ENCODE data around the gene TBC1D10A.

Gene TBC1D10A

GRCh38 chr22:30250039-30250565, 76.6 kb downstream of the TBC1D10A start:
- H3K27ac Mint-ChIP-seq, result no peak overlapping the region
- H3K4me3 Mint-ChIP-seq, result no peak overlapping the region
- peaks cover 10% of the 10 kb centered on the region for H3K36me3 Mint-ChIP-seq

GRCh38 chr22:30249049-30250038, 77.4 kb downstream of the TBC1D10A start:
- H3K27ac Mint-ChIP-seq, result no peak overlapping the region
- DNase-seq, result no peak
- H3K36me3 Mint-ChIP-seq, result peaks cover 17% of the 10 kb centered on the region
- H3K27me3 Mint-ChIP-seq, result no peaks in the 10 kb centered on the region
- no peaks in the 10 kb centered on the region for H3K9me3 Mint-ChIP-seq
- H3K4me3 Mint-ChIP-seq, result no peak overlapping the region
- CTCF ChIA-PET, result interaction anchor here (1.2 to 1.8 kb wide), 3 partner anchors 133 to 141 kb away, joined by 5 read pairs; no protein-coding TSS in a partner anchor
- H3K4me1 Mint-ChIP-seq, result peaks cover 74% of the 10 kb centered on the region

More at GRCh38 chr22:30250039-30250565, 76.6 kb downstream of the TBC1D10A start:
- no peak for DNase-seq
- H3K27me3 Mint-ChIP-seq, result no peaks in the 10 kb centered on the region
- CTCF ChIA-PET, result interaction anchor here (1.3 to 1.7 kb wide), 2 partner anchors 134 to 141 kb away, joined by 5 to 9 read pairs; no protein-coding TSS in a partner anchor
- peaks cover 69% of the 10 kb centered on the region for H3K4me1 Mint-ChIP-seq
- no peaks in the 10 kb centered on the region for H3K9me3 Mint-ChIP-seq

GRCh38 chr22:30248484-30248883, 78.3 kb downstream of the TBC1D10A start:
- DNase-seq, result no peak
- Mint-ChIP-seq H3K27ac (peak overlapping the region; percentile 66), H3K9me3 (no peaks in the 10 kb centered on the region), H3K4me3 (peak overlapping the region; percentile 53), H3K4me1 (peaks cover 80% of the 10 kb centered on the region), H3K27me3 (no peaks in the 10 kb centered on the region), H3K36me3 (peaks cover 26% of the 10 kb centered on the region)
- CTCF ChIA-PET, result interaction anchor here (1.2 to 1.8 kb wide), 2 partner anchors 139 to 140 kb away, joined by 5 read pairs; no protein-coding TSS in a partner anchor

GRCh38 chr22:30247974-30248373, 78.8 kb downstream of the TBC1D10A start:
- H3K4me1 Mint-ChIP-seq, result peaks cover 80% of the 10 kb centered on the region
- H3K4me3 Mint-ChIP-seq, result peak overlapping the region; percentile 100
- no peak for DNase-seq
- CTCF ChIA-PET, result interaction anchor here (1.2 to 1.8 kb wide), 2 partner anchors 139 to 140 kb away, joined by 5 read pairs; no protein-coding TSS in a partner anchor
- no peaks in the 10 kb centered on the region for H3K27me3 Mint-ChIP-seq
- H3K36me3 Mint-ChIP-seq, result peaks cover 31% of the 10 kb centered on the region
- H3K9me3 Mint-ChIP-seq, result no peaks in the 10 kb centered on the region
- H3K27ac Mint-ChIP-seq, result peak overlapping the region; percentile 91

GRCh38 chr22:30247561-30247960, 79.2 kb downstream of the TBC1D10A start:
- Mint-ChIP-seq H3K9me3 (no peaks in the 10 kb centered on the region), H3K36me3 (peaks cover 35% of the 10 kb centered on the region), H3K4me1 (peaks cover 80% of the 10 kb centered on the region), H3K27ac (peak overlapping the region; percentile 91), H3K4me3 (peak overlapping the region; percentile 100), H3K27me3 (no peaks in the 10 kb centered on the region)
- no peak for DNase-seq
- CTCF ChIA-PET, result no interaction called here

- Mint-ChIP-seq H3K27me3 (no peaks in the 10 kb centered on the region), H3K9me3 (no peaks in the 10 kb centered on the region), H3K4me1 (peaks cover 80% of the 10 kb centered on the region), H3K4me3 (peak overlapping the region; percentile 100), H3K36me3 (peaks cover 39% of the 10 kb centered on the region), H3K27ac (peak overlapping the region; percentile 91)
- DNase-seq, result peak; percentile 41
- CTCF ChIA-PET, result no interaction called here
Measured at GRCh38 chr22:30246814-30247376, 79.8 kb downstream of the TBC1D10A start.

GRCh38 chr22:30245985-30246813, 80.5 kb downstream of the TBC1D10A start, which contains the start of gene LIF:
Gene LIF, minus strand, starts transcription at chr22:30246759. Its CDS starts 64 bp downstream, at chr22:30246695.
- no peaks in the 10 kb centered on the region for H3K9me3 Mint-ChIP-seq
- no peaks in the 10 kb centered on the region for H3K27me3 Mint-ChIP-seq
- peak within 1 kb of the TSS; percentile 100 for H3K4me3 Mint-ChIP-seq
- CTCF ChIA-PET, result interaction anchor here (0.6 to 1.5 kb wide), 3 partner anchors 18 to 137 kb away, joined by 3 to 5 read pairs (median 3); no protein-coding TSS in a partner anchor
- H3K4me1 Mint-ChIP-seq, result peaks cover 81% of the 10 kb centered on the region
- peaks cover 42% of the 10 kb centered on the region for H3K36me3 Mint-ChIP-seq
- peak within 1 kb of the TSS; percentile 96 for H3K27ac Mint-ChIP-seq
- peak; percentile 73 for DNase-seq

- H3K4me3 Mint-ChIP-seq, result peak overlapping the region; percentile 100
- H3K4me1 Mint-ChIP-seq, result peaks cover 88% of the 10 kb centered on the region
- peak overlapping the region; percentile 96 for H3K27ac Mint-ChIP-seq
- DNase-seq, result peak; percentile 59
- CTCF ChIA-PET, result interaction anchor here (0.6 to 2.8 kb wide), 4 partner anchors 17 to 136 kb away, joined by 3 to 8 read pairs (median 4); no protein-coding TSS in a partner anchor
- H3K36me3 Mint-ChIP-seq, result peaks cover 50% of the 10 kb centered on the region
- no peaks in the 10 kb centered on the region for H3K9me3 Mint-ChIP-seq
- H3K27me3 Mint-ChIP-seq, result no peaks in the 10 kb centered on the region
Measured at GRCh38 chr22:30245181-30245984, 81.4 kb downstream of the TBC1D10A start.

GRCh38 chr22:30244641-30245040, 82.1 kb downstream of the TBC1D10A start:
- CTCF ChIA-PET, result interaction anchor here (1.2 to 2.8 kb wide), 2 partner anchors 11 to 66 kb away, joined by 3 to 8 read pairs; no protein-coding TSS in a partner anchor
- peak overlapping the region; percentile 96 for H3K27ac Mint-ChIP-seq
- peaks cover 51% of the 10 kb centered on the region for H3K36me3 Mint-ChIP-seq
- no peaks in the 10 kb centered on the region for H3K27me3 Mint-ChIP-seq
- peak overlapping the region; percentile 100 for H3K4me3 Mint-ChIP-seq
- H3K9me3 Mint-ChIP-seq, result no peaks in the 10 kb centered on the region
- no peak for DNase-seq
- peaks cover 82% of the 10 kb centered on the region for H3K4me1 Mint-ChIP-seq

GRCh38 chr22:30244066-30244465, 82.7 kb downstream of the TBC1D10A start:
- CTCF ChIA-PET, result interaction anchor here (0.8 to 2.8 kb wide), 4 partner anchors 11 to 136 kb away, joined by 3 to 8 read pairs (median 4); no protein-coding TSS in a partner anchor
- peaks cover 82% of the 10 kb centered on the region for H3K4me1 Mint-ChIP-seq
- peaks cover 53% of the 10 kb centered on the region for H3K36me3 Mint-ChIP-seq
- H3K9me3 Mint-ChIP-seq, result no peaks in the 10 kb centered on the region
- H3K4me3 Mint-ChIP-seq, result peak overlapping the region; percentile 100
- no peak for DNase-seq
- no peaks in the 10 kb centered on the region for H3K27me3 Mint-ChIP-seq
- peak overlapping the region; percentile 96 for H3K27ac Mint-ChIP-seq

- no peak for DNase-seq
- Mint-ChIP-seq H3K27me3 (no peaks in the 10 kb centered on the region), H3K27ac (peak overlapping the region; percentile 96), H3K4me3 (peak overlapping the region; percentile 100), H3K36me3 (peaks cover 53% of the 10 kb centered on the region), H3K9me3 (no peaks in the 10 kb centered on the region), H3K4me1 (peaks cover 82% of the 10 kb centered on the region)
- CTCF ChIA-PET, result interaction anchor here (0.8 to 2.8 kb wide), 4 partner anchors 10 to 136 kb away, joined by 3 to 8 read pairs (median 4); no protein-coding TSS in a partner anchor
Measured at GRCh38 chr22:30243661-30244060, 83.1 kb downstream of the TBC1D10A start.
